ENCODE data around the gene GPR6.

GPR6 gene

DNA sequence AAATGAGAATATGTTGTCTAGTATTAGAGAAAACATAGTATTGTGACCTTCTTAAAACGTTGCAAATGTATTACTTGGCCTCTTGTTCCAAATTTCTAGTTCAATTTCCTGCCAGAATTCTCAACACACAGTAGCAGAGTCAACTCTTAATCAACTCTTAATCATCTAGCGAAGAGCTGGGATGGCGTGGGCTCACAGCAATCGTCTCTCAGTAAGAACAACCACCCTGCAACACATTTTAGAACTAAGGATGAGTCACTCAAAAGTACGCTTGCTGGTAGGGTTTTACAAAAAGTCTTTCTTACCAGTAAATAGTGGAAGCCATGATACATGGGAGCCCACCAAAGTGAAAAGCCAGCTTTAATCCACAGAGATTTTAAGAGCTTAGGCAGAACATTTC lies 24.6 kb downstream of the GPR6 start:
- DNase-seq, result no peak

DNA sequence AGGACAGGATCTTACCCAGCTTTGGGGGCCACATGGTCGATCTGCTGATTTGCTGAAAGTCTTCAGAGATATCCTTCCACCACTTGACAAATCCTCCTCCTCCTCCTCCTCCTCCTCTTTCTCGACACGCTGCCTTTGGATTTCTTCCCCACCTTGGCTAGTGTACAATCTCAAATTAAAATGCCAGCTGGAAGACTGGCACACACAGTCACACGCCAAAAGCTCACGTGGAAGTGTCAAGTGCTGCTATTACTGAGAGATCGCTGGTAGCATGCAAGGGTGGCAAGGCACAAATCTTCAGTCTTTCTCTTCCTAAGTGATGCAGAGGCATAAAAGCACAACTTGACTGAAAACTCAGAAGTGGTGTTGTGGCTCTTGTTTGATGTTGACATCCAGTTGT lies 35.3 kb downstream of the GPR6 start:
- DNase-seq, result no peak

- DNase-seq, result no peak
These were observed 37.1 kb downstream of the GPR6 start for GRCh38 chr6:110015206-110015605.

- DNase-seq, result no peak
These were observed 39.2 kb downstream of the GPR6 start for GRCh38 chr6:110017306-110017705.

DNA sequence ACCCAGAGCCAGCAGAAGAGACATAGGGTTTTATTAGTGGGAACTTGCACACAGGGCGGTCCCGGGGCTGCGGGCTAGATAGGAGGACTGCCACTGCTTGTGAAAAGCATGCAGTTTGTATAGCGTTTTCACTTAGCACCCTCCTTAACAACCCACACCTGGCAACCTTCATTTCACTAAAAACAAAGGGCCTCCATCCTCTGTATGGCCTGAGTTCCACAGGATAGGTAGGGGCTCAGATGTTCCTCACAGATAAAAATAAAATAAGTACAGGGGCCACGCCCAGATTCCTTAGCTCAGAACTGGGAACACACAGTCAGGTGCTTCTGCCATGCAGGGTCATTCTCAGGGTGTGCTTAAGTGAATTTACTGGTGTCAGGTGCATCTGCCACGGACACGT lies 39.8 kb downstream of the GPR6 start:
- no peak for DNase-seq

DNA sequence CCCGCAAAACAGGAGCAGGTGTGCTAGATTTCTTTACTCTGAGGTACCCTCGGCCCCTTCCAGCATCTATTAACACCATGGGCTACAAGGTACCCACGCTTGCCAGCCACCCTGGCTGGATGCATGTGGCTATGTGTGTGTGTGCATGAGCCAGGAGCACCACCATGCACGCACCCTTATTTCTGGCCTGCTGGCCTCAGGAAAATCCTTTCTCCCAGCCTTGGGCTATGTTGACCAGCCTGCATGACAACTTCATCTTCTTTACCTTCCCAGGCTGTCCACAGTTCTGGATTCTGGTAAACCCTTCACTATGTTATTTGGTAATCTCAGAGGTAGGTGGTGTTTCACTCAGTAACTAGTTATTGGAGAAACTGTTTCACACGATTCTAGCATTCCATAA lies 40.4 kb downstream of the GPR6 start:
- no peak for DNase-seq

DNA sequence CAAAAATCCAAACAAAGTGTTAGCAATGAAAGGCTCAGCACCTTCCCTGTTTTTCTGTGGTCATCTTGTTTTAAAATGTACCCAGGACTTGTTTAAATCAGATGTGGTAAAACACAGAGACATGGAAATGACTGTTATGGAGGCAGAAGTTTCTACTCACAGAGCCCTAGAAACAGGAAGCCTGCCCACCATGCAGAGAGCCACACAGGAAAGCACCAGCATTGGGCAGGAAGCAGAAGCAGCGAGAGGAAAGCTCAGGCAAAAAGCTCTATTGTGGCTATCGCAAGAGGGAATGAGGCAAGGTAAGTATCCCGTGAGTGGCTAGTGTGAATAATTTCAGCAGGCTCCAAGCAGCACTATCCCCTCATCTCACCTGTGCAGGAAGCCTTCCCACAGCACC lies 42.8 kb downstream of the GPR6 start:
- DNase-seq, result no peak

GRCh38 chr6:110029144-110029543 lies 51.0 kb downstream of the GPR6 start:
- DNase-seq, result no peak
